HG03571 (cell line): ENCODE results near the gene NOCT.
"Not testable (repeated sequence)": the region's sequence is repeated elsewhere in the genome, so short reads cannot be mapped to it uniquely, and the experiment has no call there.

ENCODE experiments used
- ATAC-seq: cut with Tn5 transposase; IDR thresholded peaks from one replicate; pipeline ENCODE4 v1.9.1; 2021; ENCODE audit not compliant: unreplicated experiment

Gene NOCT

GRCh38 chr4:139015269-139015947, at the start of gene NOCT:
NOCT (plus strand) TSS chr4:139015781; CDS start chr4:139015982, 201 bp downstream.
- peak; percentile 95 for ATAC-seq

GRCh38 chr4:138967313-138967712, 48.3 kb upstream of the NOCT start:
- ATAC-seq: peak; percentile 99

GRCh38 chr4:138972956-138973801, 42.4 kb upstream of the NOCT start:
- ATAC-seq: no peak

GRCh38 chr4:138975225-138975624, 40.4 kb upstream of the NOCT start:
- no peak for ATAC-seq

- no peak for ATAC-seq
These were observed 39.1 kb upstream of the NOCT start for GRCh38 chr4:138976526-138976925.

GRCh38 chr4:138977524-138977923, 38.1 kb upstream of the NOCT start:
- ATAC-seq: peak; percentile 97

- no peak for ATAC-seq
These were observed 37.5 kb upstream of the NOCT start for GRCh38 chr4:138978028-138978585.

GRCh38 chr4:138978600-138978999, 37.0 kb upstream of the NOCT start:
- no peak for ATAC-seq

GRCh38 chr4:138979742-138980141, 35.8 kb upstream of the NOCT start:
- ATAC-seq: no peak

- ATAC-seq: no peak
These were observed 33.6 kb upstream of the NOCT start for GRCh38 chr4:138981930-138982390.

GRCh38 chr4:138982754-138983153, 32.8 kb upstream of the NOCT start:
- no peak for ATAC-seq

GRCh38 chr4:138983690-138984089, 31.9 kb upstream of the NOCT start:
- no peak for ATAC-seq

GRCh38 chr4:138984647-138985046, 30.9 kb upstream of the NOCT start:
- ATAC-seq: no peak

GRCh38 chr4:138992676-138993075, 22.9 kb upstream of the NOCT start:
- ATAC-seq: no peak

- ATAC-seq: no peak
These were observed 19.5 kb upstream of the NOCT start for GRCh38 chr4:138996090-138996489.

- no peak for ATAC-seq
These were observed 15.9 kb upstream of the NOCT start for GRCh38 chr4:138999666-139000065.

- not testable (repeated sequence) for ATAC-seq
These were observed 15.4 kb upstream of the NOCT start for GRCh38 chr4:139000134-139000533.

- ATAC-seq: not testable (repeated sequence)
These were observed 14.2 kb upstream of the NOCT start for GRCh38 chr4:139001430-139001829.

GRCh38 chr4:139003668-139004067, 11.9 kb upstream of the NOCT start:
- ATAC-seq: not testable (repeated sequence)

GRCh38 chr4:139005774-139006173, 9.8 kb upstream of the NOCT start:
- ATAC-seq: no peak

GRCh38 chr4:139007640-139008039, 7.9 kb upstream of the NOCT start:
- no peak for ATAC-seq

- ATAC-seq: not testable (repeated sequence)
These were observed 7.3 kb upstream of the NOCT start for GRCh38 chr4:139008278-139008677.
